Spleen (tissue), 13 donors: Measurements from ENCODE around the gene EEF1AKMT1. TPM values are rescaled to one million over a fixed set of nuclear protein-coding genes. Genes with fewer than 3 reads are reported as not detected.
A peak's percentile ranks its signal among the peaks of the same experiment; 100 is the strongest.

Experiments
- DNase-seq: peaks from one replicate; pipeline ENCODE4 v3.0.0-alpha.2; 2020
- H3K27ac ChIP-seq, 8 donors: fragments of 200-600 bp; sonication (generic) in 7 of 8; 1 replicate in 4 of 8; 2 replicates in 4 of 8; pipeline versions ENCODE4 v1.5.0 to v1.8.0; 2016 to 2021; ENCODE audit warnings: inconsistent platforms in 4 of 8, mild to moderate bottlenecking in 4 of 8, moderate library complexity in 1 of 8
- H3K27me3 ChIP-seq, 7 donors: fragments of 200-600 bp; sonication (generic) in 6 of 7; replicated peaks in 1 of 7; 1 replicate in 4 of 7; 2 replicates in 3 of 7; pipeline versions ENCODE4 v1.5.0 to v1.8.0; 2016 to 2021; ENCODE audit warnings: inconsistent platforms in 3 of 7, mild to moderate bottlenecking in 1 of 7
- H3K36me3 ChIP-seq, 6 donors: fragments of 200-600 bp; sonication (generic) in 5 of 6; 1 replicate in 4 of 6; 2 replicates in 2 of 6; pipeline versions ENCODE4 v1.5.0 to v1.8.0; 2016 to 2021; ENCODE audit warnings: inconsistent platforms in 2 of 6
- H3K4me1 ChIP-seq, 6 donors: fragments of 200-600 bp; sonication (generic) in 5 of 6; 1 replicate in 3 of 6; 2 replicates in 3 of 6; pipeline versions ENCODE4 v1.5.0 to v1.8.0; 2016 to 2021; ENCODE audit warnings: inconsistent platforms in 3 of 6
- H3K4me3 ChIP-seq, 8 donors: fragments of 200-600 bp; sonication (generic) in 7 of 8; 1 replicate in 4 of 8; 2 replicates in 4 of 8; pipeline versions ENCODE4 v1.5.0 to v1.8.0; 2016 to 2021; ENCODE audit warnings: inconsistent platforms in 4 of 8, mild to moderate bottlenecking in 4 of 8, moderate library complexity in 2 of 8
- H3K9me3 ChIP-seq, 8 donors: fragments of 200-600 bp; sonication (generic) in 7 of 8; 1 replicate in 4 of 8; 2 replicates in 4 of 8; pipeline versions ENCODE4 v1.5.0 to v1.8.0; 2016 to 2021; ENCODE audit warnings: inconsistent platforms in 4 of 8
- POLR2A ChIP-seq, 3 donors: fragments of 450-650 bp; IDR thresholded peaks; one replicate each; pipeline ENCODE4 v1.5.1; 2017; ENCODE audit warnings: antibody characterized with exemption in 3 of 3, mild to moderate bottlenecking in 1 of 3
- POLR2AphosphoS5 ChIP-seq, 3 donors: sonication (generic); formaldehyde crosslinking; IDR thresholded peaks; one replicate each; pipeline ENCODE4 v1.5.1; 2017; ENCODE audit warnings: antibody characterized with exemption in 3 of 3
- WGBS, 5 donors: extraction: QIAGEN DNeasy Blood & Tissue Kit in 3 of 5; methylation state at CpG; one replicate each; pipeline versions ENCODE4 v1.1.5 to v1.1.7; 2013 to 2018; 5-methylcytosine and 5-hydroxymethylcytosine counted together
- intact Hi-C: fragments of 100-400 bp; cut with DNase I; formaldehyde crosslinking; loops from one replicate; pipeline ENCODE4 v1.15.0; 2023; ENCODE audit warnings: low total_unique reads
- long read RNA-seq, 2 donors: transcript quantifications; one replicate each; lab custom pipeline, GENCODE V29; 2026
- polyA plus RNA-seq, 3 donors: library from polyadenylated mRNA; stranded (reverse); fragments of 200-250 nt; gene quantifications; one replicate each; pipeline ENCODE4 v1.2.1, GENCODE V29; 2013
- total RNA-seq, 7 donors: library from RNA; depleted of rRNA in 3 of 7; stranded (reverse); fragments of >200 nt in 3 of 7; fragmentation: NEBNext Ultra II Directional in 4 of 7; extraction: Animal tissue kit (Norgen Biotek cat#: 25700) in 4 of 7; gene quantifications; one replicate each; pipeline versions ENCODE4 v1.1.0 to v1.2.1, GENCODE V29; 2016 to 2021
- TF ChIP-seq, protein P1 (sequence below), 11 experiments: fragments of 200-600 bp in 7 of 11; fragments of 450-650 bp in 4 of 11; sonication (generic) in 4 of 11; IDR thresholded peaks in 8 of 11; conservative IDR thresholded peaks in 3 of 11; 1 replicate in 7 of 11; 2 replicates in 4 of 11; pipeline versions ENCODE4 v1.4.0 to v1.8.0; 2016 to 2021; ENCODE audit warnings: antibody characterized with exemption in 11 of 11, inconsistent platforms in 4 of 11, mild to moderate bottlenecking in 1 of 11
- donor health status: healthy with polysubstance abuse.
- donor health status: DM: no; HTN: no; CAD: no; lungs with moderate emphysema.
- donor health status: DM: no; HTN: no; CAD: no.
- donor health status: Bipolar disorder and iron deficiency.
- donor health status: healthy.
- donor health status: DM: no; HTN: no; CAD: no.
- donor health status: DM: yes; HTN: yes; CAD: no.

Gene EEF1AKMT1, protein sequence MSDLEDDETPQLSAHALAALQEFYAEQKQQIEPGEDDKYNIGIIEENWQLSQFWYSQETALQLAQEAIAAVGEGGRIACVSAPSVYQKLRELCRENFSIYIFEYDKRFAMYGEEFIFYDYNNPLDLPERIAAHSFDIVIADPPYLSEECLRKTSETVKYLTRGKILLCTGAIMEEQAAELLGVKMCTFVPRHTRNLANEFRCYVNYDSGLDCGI
- total RNA-seq (1 to 10 TPM; 3.8 to 8.9 (median 7.0) TPM), polyA plus RNA-seq (10 to 100 TPM in 1 of 3 donors, 1 to 10 TPM in 2; 5.7 to 10.1 (median 8.0) TPM)
- long read RNA-seq, donor 1, transcript EEF1AKMT1-202 (5 exons, 1,042 nt), result major isoform, 7 of 7 reads
- long read RNA-seq, donor 1, partial matches to known transcripts, result 0 of 7 reads
- long read RNA-seq, donor 1, other reads (novel, unspliced or antisense), result 0 of 7 reads
- long read RNA-seq, donor 2, transcript EEF1AKMT1-202 (5 exons, 1,042 nt), result major isoform, 5 of 5 reads
- long read RNA-seq, donor 2, partial matches to known transcripts, result 0 of 5 reads
- long read RNA-seq, donor 2, other reads (novel, unspliced or antisense), result 0 of 5 reads

DNA sequence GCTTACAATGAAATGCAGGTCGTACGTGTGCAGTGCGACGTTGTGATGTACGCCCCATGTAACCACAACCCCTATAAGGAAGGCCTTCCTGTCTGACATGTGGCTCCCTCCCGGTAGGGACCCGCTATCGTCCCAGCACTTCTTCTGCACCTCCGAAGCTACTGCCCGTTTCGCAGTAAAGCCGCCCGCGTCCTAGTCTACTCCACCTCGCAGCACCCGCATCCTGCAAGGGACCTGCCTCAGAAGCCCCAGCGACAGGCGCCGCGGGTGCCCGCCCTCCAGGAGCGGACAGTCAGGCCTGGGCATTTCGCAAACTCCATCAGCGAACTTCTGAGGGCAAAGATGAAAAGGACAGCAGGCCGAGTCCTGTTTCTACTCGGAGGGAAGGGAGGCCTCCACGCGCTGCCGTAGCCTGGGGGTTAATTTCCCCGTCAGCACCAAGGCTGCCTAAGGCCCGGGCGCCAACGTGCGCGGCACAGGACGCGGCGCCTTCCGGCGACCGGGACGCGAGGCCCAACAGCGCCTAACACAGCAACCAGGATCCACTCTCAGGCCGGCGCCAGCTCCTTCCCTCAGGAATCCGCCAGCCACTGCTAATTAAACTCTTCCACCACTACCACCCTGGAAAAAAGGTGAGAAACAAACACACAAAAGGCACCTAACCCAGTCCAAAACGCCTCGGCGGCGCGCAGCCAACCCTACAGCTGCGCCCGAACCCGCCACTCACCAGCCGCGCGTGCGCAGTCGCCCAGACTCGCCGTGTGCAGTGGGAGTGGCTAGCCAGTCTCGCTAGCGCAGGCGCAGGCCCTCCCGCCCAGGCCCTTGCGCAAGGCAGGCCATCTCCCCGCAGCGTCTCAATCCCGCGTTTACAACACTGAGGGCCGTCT lies at the start of gene EEF1AKMT1:
TSS of gene EEF1AKMT1 (minus strand) at position 768 of the 887 bp plus-strand sequence. CDS start 16,363 bp downstream, outside the sequence.
- 0% methylated on average over 49 to 72 of the region's 72 CpGs for WGBS, 5 donors
- peak within 1 kb of the TSS; percentile 61 to 79 (median 66) for H3K4me3 ChIP-seq
- H3K36me3 ChIP-seq, result peaks cover 0 to 31% (median 0%) of the 10 kb centered on the region in 6 donors
- peaks cover 0 to 22% (median 19%) of the 10 kb centered on the region in 8 donors for H3K9me3 ChIP-seq
- TF ChIP-seq, protein P1, sequence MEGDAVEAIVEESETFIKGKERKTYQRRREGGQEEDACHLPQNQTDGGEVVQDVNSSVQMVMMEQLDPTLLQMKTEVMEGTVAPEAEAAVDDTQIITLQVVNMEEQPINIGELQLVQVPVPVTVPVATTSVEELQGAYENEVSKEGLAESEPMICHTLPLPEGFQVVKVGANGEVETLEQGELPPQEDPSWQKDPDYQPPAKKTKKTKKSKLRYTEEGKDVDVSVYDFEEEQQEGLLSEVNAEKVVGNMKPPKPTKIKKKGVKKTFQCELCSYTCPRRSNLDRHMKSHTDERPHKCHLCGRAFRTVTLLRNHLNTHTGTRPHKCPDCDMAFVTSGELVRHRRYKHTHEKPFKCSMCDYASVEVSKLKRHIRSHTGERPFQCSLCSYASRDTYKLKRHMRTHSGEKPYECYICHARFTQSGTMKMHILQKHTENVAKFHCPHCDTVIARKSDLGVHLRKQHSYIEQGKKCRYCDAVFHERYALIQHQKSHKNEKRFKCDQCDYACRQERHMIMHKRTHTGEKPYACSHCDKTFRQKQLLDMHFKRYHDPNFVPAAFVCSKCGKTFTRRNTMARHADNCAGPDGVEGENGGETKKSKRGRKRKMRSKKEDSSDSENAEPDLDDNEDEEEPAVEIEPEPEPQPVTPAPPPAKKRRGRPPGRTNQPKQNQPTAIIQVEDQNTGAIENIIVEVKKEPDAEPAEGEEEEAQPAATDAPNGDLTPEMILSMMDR (IDR thresholded peaks at IDR 0.05 in 8 of 11, conservative IDR thresholded peaks at IDR 0.05 in 3 of 11), result peak in 3 of 11 experiments; percentile 9 to 24 (median 12)
- TF ChIP-seq POLR2A (IDR thresholded peaks at IDR 0.05) (peak in 2 of 3 donors; percentile 74 to 90), POLR2AphosphoS5 (IDR thresholded peaks at IDR 0.05) (peak; percentile 99 to 100 (median 99))
- H3K4me1 ChIP-seq, result peaks cover 0 to 28% (median 14%) of the 10 kb centered on the region in 6 donors
- peak within 1 kb of the TSS; percentile 87 to 96 (median 92) for H3K27ac ChIP-seq
- intact Hi-C loops, result loop anchor here (10.0 kb wide), 1 partner anchor 59 kb away; no protein-coding TSS in a partner anchor
- peak; percentile 98 for DNase-seq
- no peaks in the 10 kb centered on the region for H3K27me3 ChIP-seq

DNA sequence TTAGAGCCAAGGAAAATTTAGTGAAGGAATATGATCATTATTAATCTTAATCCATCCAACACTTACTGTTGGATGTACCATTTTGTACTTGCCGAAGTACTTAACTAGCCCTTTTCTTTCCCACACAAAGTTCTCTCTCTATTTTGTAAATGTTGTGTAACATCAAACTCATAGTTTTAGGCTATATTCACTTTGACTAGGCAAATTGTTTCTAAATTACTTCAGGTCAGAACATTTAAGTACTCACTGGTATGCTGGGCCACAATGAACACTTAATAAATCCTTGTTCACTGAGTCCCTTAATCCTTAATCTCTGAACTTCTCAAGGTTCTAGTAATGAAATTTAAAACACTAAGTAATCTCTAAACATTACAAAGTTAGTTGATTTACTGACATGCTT lies 49.3 kb upstream of the EEF1AKMT1 start:
- Histone ChIP-seq H3K4me3 (no peak overlapping the region), H3K4me1 (peaks cover 0 to 12% (median 2%) of the 10 kb centered on the region in 6 donors), H3K27ac (no peak overlapping the region), H3K9me3 (no peaks in the 10 kb centered on the region), H3K36me3 (peaks cover 0 to 50% (median 9%) of the 10 kb centered on the region in 6 donors), H3K27me3 (no peaks in the 10 kb centered on the region)
- TF ChIP-seq, protein P1 (IDR thresholded peaks at IDR 0.05 in 8 of 11, conservative IDR thresholded peaks at IDR 0.05 in 3 of 11), result no peak
- TF ChIP-seq POLR2A (IDR thresholded peaks at IDR 0.05) (no peak), POLR2AphosphoS5 (IDR thresholded peaks at IDR 0.05) (no peak)
- WGBS, 5 donors, result 91 to 98% (median 96%) methylated on average over 1 of the region's 1 CpG
- no peak for DNase-seq
- intact Hi-C loops, result no loop called here

DNA sequence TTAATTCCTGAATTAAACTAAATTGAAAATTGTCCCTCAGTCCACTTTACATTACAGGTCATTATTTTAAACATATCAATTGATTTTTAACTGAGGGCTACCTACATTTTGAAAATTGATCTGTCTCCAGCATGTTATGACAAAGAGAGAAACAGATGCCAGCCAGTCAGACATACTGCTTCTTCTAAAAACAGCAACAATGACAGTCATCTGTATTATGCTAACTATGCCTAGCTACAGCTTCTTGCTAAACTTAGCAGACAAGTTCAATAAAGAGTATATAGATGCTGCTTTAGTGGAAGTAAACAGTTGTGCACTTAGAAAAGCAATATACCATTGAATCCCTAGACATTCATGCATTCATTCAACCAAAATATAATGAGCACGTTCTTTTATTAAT lies 48.6 kb upstream of the EEF1AKMT1 start:
- Histone ChIP-seq H3K4me3 (no peak overlapping the region), H3K4me1 (peaks cover 0 to 9% (median 0%) of the 10 kb centered on the region in 6 donors), H3K27me3 (no peaks in the 10 kb centered on the region), H3K9me3 (no peaks in the 10 kb centered on the region), H3K36me3 (peaks cover 0 to 56% (median 9%) of the 10 kb centered on the region in 6 donors), H3K27ac (no peak overlapping the region)
- no peak for DNase-seq
- 85 to 92% (median 90%) methylated on average over 1 of the region's 1 CpG for WGBS, 5 donors
- no peak for TF ChIP-seq POLR2A (IDR thresholded peaks at IDR 0.05)
- no peak for TF ChIP-seq POLR2AphosphoS5 (IDR thresholded peaks at IDR 0.05)
- TF ChIP-seq, protein P1 (IDR thresholded peaks at IDR 0.05 in 8 of 11, conservative IDR thresholded peaks at IDR 0.05 in 3 of 11), result no peak
- intact Hi-C loops, result no loop called here
